ENCODE data around the gene RNF141.

The RNF141 gene

GRCh38 chr11:10478574-10479550, 62.1 kb downstream of the RNF141 start:
- no peak for DNase-seq

DNA sequence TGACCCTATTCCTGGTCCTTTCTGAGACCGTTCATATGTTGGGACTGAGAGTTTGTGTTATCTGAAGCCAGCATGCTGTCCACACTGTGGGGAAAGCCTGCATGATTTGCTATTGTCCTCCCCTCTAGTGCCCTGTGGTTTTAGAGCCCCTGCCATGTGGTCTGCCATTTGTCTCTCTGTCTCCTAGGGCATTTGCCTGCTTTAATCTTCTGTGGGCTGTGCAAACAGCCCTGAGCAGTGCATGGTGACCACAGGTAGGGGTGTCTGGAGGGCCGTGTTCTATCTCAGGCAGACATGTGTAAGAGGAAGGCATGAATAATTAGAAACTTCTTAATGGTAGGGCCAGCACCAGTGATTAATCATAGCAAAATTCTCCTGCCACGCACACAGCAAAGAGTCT, 62.9 kb downstream of the RNF141 start:
- DNase-seq = no peak

GRCh38 chr11:10477690-10478046, 63.3 kb downstream of the RNF141 start:
- no peak for DNase-seq

DNA sequence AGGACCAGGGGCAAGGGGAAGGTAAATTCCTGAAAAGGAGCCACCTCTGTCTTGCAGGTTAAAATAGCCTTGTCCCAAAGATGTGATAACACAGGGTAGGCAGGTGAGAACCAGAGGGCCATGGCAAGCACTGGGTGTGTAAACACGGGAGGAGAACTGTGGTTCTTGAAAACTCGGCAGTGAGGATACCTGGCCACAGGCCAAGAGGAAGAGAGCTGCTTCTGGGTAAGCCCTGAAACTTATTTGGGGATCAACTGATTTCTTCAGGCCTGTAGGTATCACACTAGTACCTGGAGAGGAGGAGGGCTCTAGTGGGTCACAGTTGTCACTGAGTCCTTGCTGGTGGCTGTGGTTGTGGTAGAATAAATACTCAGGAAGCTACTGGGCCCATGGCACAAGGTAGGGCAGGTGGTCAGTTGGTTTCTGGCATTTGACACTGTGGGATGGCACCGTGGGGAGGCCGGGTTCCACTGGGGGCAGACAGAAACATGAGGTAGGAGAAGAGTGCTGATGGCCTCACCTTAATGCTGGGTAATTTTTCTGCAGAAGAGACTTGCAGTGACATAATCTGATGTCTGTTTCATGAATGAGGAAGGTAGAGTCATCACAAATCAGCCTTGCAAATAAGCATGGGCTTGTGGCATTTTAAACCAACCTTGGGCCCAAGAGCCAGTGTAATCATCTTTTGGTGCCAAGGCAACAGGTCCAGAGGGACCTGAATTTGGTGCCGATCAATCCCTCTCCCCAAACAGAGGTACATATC, 63.9 kb downstream of the RNF141 start:
- no peak for DNase-seq

- DNase-seq = no peak
Observed at GRCh38 chr11:10476342-10476741, 64.6 kb downstream of the RNF141 start.

DNA sequence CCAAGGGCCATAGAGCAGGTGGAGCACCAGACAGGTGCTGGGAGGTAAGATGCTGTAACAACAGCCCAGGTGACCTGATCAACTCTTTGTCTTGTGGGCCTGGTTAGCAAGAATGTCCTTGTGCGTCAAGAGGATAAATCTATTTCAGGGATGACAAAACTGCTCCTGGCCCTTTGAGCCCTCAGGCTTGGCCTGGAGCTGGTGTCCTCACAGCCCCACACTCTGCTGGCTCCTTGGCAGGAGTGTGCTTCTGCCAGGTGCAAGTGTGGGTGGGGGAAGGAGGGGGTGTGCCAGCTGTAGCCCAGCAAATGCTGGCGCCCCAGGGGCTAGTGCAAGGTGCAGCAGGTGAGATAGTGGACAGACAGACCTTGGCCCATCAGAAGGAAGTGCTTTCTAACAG, 66.4 kb downstream of the RNF141 start:
- no peak for DNase-seq

GRCh38 chr11:10473371-10473770, 67.6 kb downstream of the RNF141 start:
- no peak for DNase-seq

DNA sequence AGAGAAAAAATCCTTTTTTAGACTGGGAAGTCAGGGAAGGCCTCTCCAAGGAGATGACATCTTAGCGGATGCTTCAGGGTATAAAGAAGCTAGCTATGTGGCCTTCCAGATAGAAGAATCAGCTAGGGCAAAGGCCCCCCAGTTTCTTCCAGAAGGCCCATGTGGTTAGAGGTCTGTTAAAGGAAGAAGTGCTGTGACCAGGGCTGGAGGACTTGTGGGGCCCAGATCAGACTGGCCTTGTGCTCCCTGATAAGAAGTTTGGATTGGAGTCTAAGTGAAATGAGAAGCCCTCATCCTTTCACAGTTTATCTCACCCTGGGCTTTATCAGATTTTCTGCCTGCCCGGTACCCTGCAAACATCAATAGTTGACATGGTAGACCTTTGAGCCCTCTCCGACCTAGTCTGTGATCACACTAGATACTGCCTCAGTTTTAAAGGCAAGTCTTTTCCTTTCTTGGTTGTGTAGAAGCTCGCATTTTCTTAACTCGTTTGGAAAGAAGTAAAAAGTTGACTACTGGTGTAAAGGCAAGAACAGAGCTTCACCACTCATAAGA, 78.2 kb downstream of the RNF141 start:
- DNase-seq = no peak

Data from fibroblast of upper back skin (primary cell).